Measurements from ENCODE around the gene ACADVL. TPM values are rescaled to one million over a fixed set of nuclear protein-coding genes. Genes with fewer than 3 reads are reported as not detected.
"Not testable (repeated sequence)": the region's sequence is repeated elsewhere in the genome, so short reads cannot be mapped to it uniquely, and the experiment has no call there.

The ACADVL gene
- 100 to 1,000 TPM; 364 to 370 TPM for total RNA-seq

- Mint-ChIP-seq H3K27me3 (no peaks in the 10 kb centered on the region), H3K4me1 (peaks cover 48% of the 10 kb centered on the region), H3K9me3 (no peaks in the 10 kb centered on the region), H3K36me3 (ENCODE audit: low read depth) (peaks cover 35% of the 10 kb centered on the region), H3K4me3 (peak within 1 kb of the TSS; percentile 93), H3K27ac (peak within 1 kb of the TSS; percentile 89)
- DNase-seq, result peak; percentile 84
- ChIA-PET CTCF (interaction anchor here (0.7 to 5.2 kb wide), 21 partner anchors 11 to 217 kb away, joined by 3 to 61 read pairs (median 3); partner anchors contain the start of genes ACAP1, CTDNEP1, DVL2 and ELP5), POLR2A (interaction anchor here (0.9 to 8.4 kb wide), 12 partner anchors 11 to 364 kb away, joined by 3 to 100 read pairs (median 6); partner anchors contain the start of genes CTDNEP1, DVL2, ELP5 and GABARAP)
Measured at GRCh38 chr17:7219812-7220592, at the start of gene ACADVL, which contains the start of gene DLG4. Gene ACADVL (plus strand): TSS chr17:7219938. CDS start chr17:7219985, 47 bp downstream. Gene DLG4 (minus strand): TSS chr17:7219836.

DNA sequence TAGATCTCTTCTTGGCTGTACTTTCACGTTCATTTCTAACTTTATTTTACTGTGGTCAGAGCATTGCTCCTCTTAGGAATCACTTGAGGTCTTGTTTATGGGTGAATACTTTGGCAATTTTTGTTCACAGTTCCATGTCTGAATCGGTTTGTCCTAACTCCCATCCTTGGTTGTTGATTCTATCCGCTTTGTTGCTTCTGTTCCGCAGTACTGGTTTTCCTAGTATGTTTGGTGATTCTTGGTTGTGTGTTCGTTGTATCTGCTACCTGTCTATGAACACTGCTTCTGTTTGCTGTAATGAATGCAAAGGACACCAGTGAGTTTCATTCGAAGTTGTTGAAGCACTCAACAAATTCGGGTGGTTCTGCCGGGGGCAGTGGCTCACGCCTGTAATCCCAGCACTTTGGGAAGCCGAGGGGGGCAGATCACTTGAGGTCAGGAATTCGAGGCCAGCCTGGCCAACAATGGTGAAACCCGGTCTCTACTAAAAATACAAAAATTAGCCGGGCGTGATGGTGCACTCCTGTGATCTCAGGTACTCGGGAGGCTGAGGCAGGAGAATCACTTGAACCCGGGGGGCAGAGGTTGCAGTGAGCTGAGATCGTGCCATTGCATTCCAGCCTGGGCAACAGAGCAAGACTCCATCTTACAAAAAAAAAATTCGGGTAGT lies 47.1 kb upstream of the ACADVL start:
- H3K4me1 Mint-ChIP-seq; H3K27ac Mint-ChIP-seq; H3K4me3 Mint-ChIP-seq; H3K9me3 Mint-ChIP-seq; H3K36me3 Mint-ChIP-seq (ENCODE audit: low read depth); POLR2A ChIA-PET; DNase-seq: not testable (repeated sequence)
- H3K27me3 Mint-ChIP-seq, result peaks cover 11% of the 10 kb centered on the region
- CTCF ChIA-PET, result interaction anchor here (1.3 kb wide), 1 partner anchor 19 kb away, joined by 3 read pairs; no protein-coding TSS in a partner anchor

GRCh38 chr17:7173687-7174602 lies 45.8 kb upstream of the ACADVL start:
- H3K27ac Mint-ChIP-seq, result no peak overlapping the region
- no peaks in the 10 kb centered on the region for H3K36me3 Mint-ChIP-seq (ENCODE audit: low read depth)
- H3K9me3 Mint-ChIP-seq, result no peaks in the 10 kb centered on the region
- peak; percentile 69 for DNase-seq
- H3K4me1 Mint-ChIP-seq, result peaks cover 15% of the 10 kb centered on the region
- POLR2A ChIA-PET, result no interaction called here
- peaks cover 19% of the 10 kb centered on the region for H3K27me3 Mint-ChIP-seq
- CTCF ChIA-PET, result interaction anchor here (1.3 kb wide), 1 partner anchor 21 kb away, joined by 3 read pairs; no protein-coding TSS in a partner anchor
- H3K4me3 Mint-ChIP-seq, result no peak overlapping the region

GRCh38 chr17:7174603-7175326 lies 45.0 kb upstream of the ACADVL start:
- H3K9me3 Mint-ChIP-seq, result no peaks in the 10 kb centered on the region
- H3K36me3 Mint-ChIP-seq (ENCODE audit: low read depth), result no peaks in the 10 kb centered on the region
- CTCF ChIA-PET, result no interaction called here
- no peak overlapping the region for H3K4me3 Mint-ChIP-seq
- H3K4me1 Mint-ChIP-seq, result peaks cover 12% of the 10 kb centered on the region
- H3K27ac Mint-ChIP-seq, result no peak overlapping the region
- peaks cover 23% of the 10 kb centered on the region for H3K27me3 Mint-ChIP-seq
- POLR2A ChIA-PET, result no interaction called here
- no peak for DNase-seq

GRCh38 chr17:7175330-7175733 lies 44.4 kb upstream of the ACADVL start:
- no peaks in the 10 kb centered on the region for H3K9me3 Mint-ChIP-seq
- peaks cover 24% of the 10 kb centered on the region for H3K27me3 Mint-ChIP-seq
- peaks cover 12% of the 10 kb centered on the region for H3K4me1 Mint-ChIP-seq
- no peak overlapping the region for H3K27ac Mint-ChIP-seq
- ChIA-PET CTCF (no interaction called here), POLR2A (no interaction called here)
- H3K4me3 Mint-ChIP-seq, result no peak overlapping the region
- no peak for DNase-seq
- H3K36me3 Mint-ChIP-seq (ENCODE audit: low read depth), result no peaks in the 10 kb centered on the region

DNA sequence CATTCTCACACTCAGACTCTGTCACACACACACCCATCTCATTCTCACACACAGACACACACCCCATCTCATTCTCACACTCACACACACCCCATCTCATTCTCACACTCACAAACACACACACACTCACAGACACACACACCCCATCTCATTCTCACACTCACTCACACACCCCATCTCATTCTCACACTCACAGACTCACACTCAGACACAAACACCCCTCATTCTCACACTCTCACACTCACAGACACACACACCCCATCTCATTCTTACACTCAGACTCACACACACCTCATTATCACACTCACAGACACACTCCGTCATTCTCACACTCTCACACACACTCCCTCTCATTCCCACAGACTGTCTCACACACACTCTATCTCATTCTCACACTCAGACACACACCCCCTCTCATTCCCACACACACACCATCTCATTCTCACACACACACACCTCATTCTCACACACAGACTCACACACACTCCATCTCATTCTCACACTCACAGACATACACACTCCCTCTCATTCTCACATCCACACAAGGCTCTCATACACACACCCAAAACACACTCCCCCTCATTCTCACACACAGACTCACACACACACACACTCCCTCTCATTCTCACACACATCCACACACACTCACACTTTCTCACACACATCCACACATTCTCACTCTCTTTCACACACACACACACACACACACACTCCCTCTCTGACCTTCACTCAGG lies 43.5 kb upstream of the ACADVL start:
- no peak for DNase-seq
- Mint-ChIP-seq H3K27ac (no peak overlapping the region), H3K27me3 (peaks cover 24% of the 10 kb centered on the region), H3K9me3 (no peaks in the 10 kb centered on the region), H3K4me1 (peaks cover 12% of the 10 kb centered on the region), H3K4me3 (no peak overlapping the region), H3K36me3 (ENCODE audit: low read depth) (no peaks in the 10 kb centered on the region)
- ChIA-PET CTCF (interaction anchor here (0.5 to 2.9 kb wide), 10 partner anchors 8 to 599 kb away, joined by 3 to 24 read pairs (median 6); no protein-coding TSS in a partner anchor), POLR2A (no interaction called here)

DNA sequence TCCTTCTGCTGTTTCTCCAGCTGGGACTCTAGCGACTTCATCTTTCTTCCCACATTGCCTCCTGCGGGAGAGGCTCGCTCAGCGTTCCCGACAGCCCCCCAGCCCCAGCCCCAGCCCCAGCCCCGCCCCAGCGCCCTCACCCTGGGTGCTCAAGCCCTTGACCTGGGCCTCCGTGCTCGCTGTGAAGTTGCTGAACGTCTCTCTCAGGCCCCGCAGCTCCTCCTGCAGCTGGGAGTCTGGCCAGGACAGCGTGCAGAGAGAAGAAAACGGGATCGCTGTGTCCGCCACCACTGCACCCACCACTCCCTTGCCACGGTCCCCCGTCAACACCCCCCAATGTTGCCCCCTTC lies 42.9 kb upstream of the ACADVL start:
- peaks cover 12% of the 10 kb centered on the region for H3K4me1 Mint-ChIP-seq
- H3K4me3 Mint-ChIP-seq, result no peak overlapping the region
- ChIA-PET CTCF (interaction anchor here (0.5 to 2.9 kb wide), 15 partner anchors 9 to 598 kb away, joined by 3 to 24 read pairs (median 6); no protein-coding TSS in a partner anchor), POLR2A (interaction anchor here (0.9 to 1.3 kb wide), 2 partner anchors 31 to 134 kb away, joined by 3 to 4 read pairs; no protein-coding TSS in a partner anchor)
- peaks cover 24% of the 10 kb centered on the region for H3K27me3 Mint-ChIP-seq
- H3K36me3 Mint-ChIP-seq (ENCODE audit: low read depth), result no peaks in the 10 kb centered on the region
- H3K9me3 Mint-ChIP-seq, result no peaks in the 10 kb centered on the region
- H3K27ac Mint-ChIP-seq, result no peak overlapping the region
- no peak for DNase-seq

DNA sequence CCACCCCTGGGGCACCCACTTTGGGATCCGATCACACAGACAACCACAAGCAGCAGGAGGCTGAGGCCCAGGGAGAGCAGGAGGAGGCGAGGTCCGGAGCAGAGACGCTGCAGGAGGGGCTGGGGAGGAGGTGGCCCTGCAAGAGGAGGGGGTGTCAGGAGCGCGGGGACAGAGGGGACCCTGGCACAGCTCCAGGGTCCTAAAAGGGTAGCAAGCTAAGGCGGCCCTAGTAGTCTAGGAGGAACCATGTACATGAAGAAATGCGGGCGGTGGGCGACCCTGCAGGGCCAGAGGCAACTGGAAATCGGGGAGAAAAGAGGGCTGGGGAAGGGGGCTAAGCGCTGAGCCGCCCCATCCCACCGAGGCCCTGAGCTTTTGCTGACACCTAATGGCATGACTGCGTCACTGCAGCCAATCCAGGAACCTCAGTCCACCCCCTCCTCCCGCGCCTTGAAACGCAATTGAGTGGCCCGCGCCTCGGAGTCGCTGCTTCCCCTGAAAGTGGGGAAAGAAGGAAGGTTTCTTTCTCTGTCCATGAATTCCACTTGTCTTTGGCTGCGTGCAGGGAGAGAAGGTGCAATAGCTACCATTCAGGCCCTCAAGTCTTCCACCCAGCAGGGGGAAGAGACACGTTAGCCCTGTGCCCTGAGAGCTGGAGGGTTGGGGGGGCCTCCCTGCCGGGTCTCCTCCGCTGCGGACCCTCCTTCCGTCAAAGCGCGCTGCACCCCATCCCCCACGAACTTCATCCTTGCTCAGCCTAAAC lies 42.4 kb upstream of the ACADVL start:
- peaks cover 22% of the 10 kb centered on the region for H3K27me3 Mint-ChIP-seq
- no peaks in the 10 kb centered on the region for H3K36me3 Mint-ChIP-seq (ENCODE audit: low read depth)
- H3K4me1 Mint-ChIP-seq, result peaks cover 12% of the 10 kb centered on the region
- no peaks in the 10 kb centered on the region for H3K9me3 Mint-ChIP-seq
- POLR2A ChIA-PET, result interaction anchor here (0.9 to 1.3 kb wide), 2 partner anchors 30 to 135 kb away, joined by 3 to 4 read pairs; no protein-coding TSS in a partner anchor
- DNase-seq, result peak; percentile 67
- CTCF ChIA-PET, result interaction anchor here (0.6 to 2.9 kb wide), 16 partner anchors 9 to 132 kb away, joined by 3 to 24 read pairs (median 6); no protein-coding TSS in a partner anchor
- no peak overlapping the region for H3K27ac Mint-ChIP-seq
- H3K4me3 Mint-ChIP-seq, result peak overlapping the region; percentile 25

- no peak for DNase-seq
- CTCF ChIA-PET, result interaction anchor here (0.8 to 2.9 kb wide), 16 partner anchors 8 to 132 kb away, joined by 4 to 24 read pairs (median 6); no protein-coding TSS in a partner anchor
- H3K4me1 Mint-ChIP-seq, result peaks cover 12% of the 10 kb centered on the region
- POLR2A ChIA-PET, result interaction anchor here (1.3 kb wide), 1 partner anchor 136 kb away, joined by 3 read pairs; no protein-coding TSS in a partner anchor
- H3K4me3 Mint-ChIP-seq, result peak overlapping the region; percentile 25
- no peaks in the 10 kb centered on the region for H3K36me3 Mint-ChIP-seq (ENCODE audit: low read depth)
- no peaks in the 10 kb centered on the region for H3K9me3 Mint-ChIP-seq
- no peak overlapping the region for H3K27ac Mint-ChIP-seq
- peaks cover 19% of the 10 kb centered on the region for H3K27me3 Mint-ChIP-seq
Measured at GRCh38 chr17:7177954-7178477, 41.7 kb upstream of the ACADVL start.

DNA sequence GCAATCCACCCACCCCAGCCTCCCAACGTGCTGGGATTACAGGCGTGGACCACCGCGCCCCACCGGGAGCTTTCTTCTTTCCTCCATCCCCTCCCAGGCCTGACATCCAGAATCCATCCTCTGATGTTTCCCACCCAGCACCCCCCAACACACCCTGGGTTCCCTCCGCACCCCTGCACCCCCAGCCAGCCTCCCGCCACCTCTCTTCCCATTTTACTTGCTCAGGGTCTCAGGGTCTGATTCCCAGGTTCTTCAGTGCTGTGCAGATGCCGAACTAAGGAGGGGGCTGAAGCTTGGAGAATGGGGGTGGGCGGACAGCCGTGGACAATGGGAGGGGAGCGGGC lies 40.8 kb upstream of the ACADVL start:
- peaks cover 17% of the 10 kb centered on the region for H3K27me3 Mint-ChIP-seq
- no peaks in the 10 kb centered on the region for H3K9me3 Mint-ChIP-seq
- no peaks in the 10 kb centered on the region for H3K36me3 Mint-ChIP-seq (ENCODE audit: low read depth)
- H3K4me3 Mint-ChIP-seq, result no peak overlapping the region
- ChIA-PET POLR2A (no interaction called here), CTCF (interaction anchor here (0.6 to 2.9 kb wide), 6 partner anchors 18 to 449 kb away, joined by 4 to 24 read pairs (median 5); no protein-coding TSS in a partner anchor)
- no peak overlapping the region for H3K27ac Mint-ChIP-seq
- peaks cover 10% of the 10 kb centered on the region for H3K4me1 Mint-ChIP-seq
- no peak for DNase-seq
